ENCODE data around the gene RNF125.

RNF125 gene

GRCh38 chr18:32018331-32019250 is at the start of gene RNF125:
TSS of gene RNF125 (plus strand) at chr18:32018825. CDS start at chr18:32018864, 39 bp downstream.
- Histone ChIP-seq H3K4me3 (ENCODE audit: low read depth in 1 of 2, low read length in 1 of 2) (peak within 1 kb of the TSS; percentile 72 to 79), H3K36me3 (no peaks in the 10 kb centered on the region), H3K4me1 (ENCODE audit: control insufficient read depth in 1 of 2, insufficient read depth in 1 of 2, low read depth in 1 of 2, low read length in 1 of 2) (peaks cover 20% of the 10 kb centered on the region in 2 experiments), H3K27me3 (no peaks in the 10 kb centered on the region), H3K27ac (peak within 1 kb of the TSS; percentile 82), H3K9me3 (no peaks in the 10 kb centered on the region)
- TF ChIP-seq CTCF (IDR thresholded peaks at IDR 0.05): peak; percentile 45

GRCh38 chr18:31970617-31971016 is 48.0 kb upstream of the RNF125 start:
- Histone ChIP-seq H3K4me1 (ENCODE audit: control insufficient read depth in 1 of 2, insufficient read depth in 1 of 2, low read depth in 1 of 2, low read length in 1 of 2) (no peaks in the 10 kb centered on the region), H3K27ac (no peak overlapping the region), H3K27me3 (no peaks in the 10 kb centered on the region), H3K36me3 (no peaks in the 10 kb centered on the region), H3K9me3 (peaks cover 11% of the 10 kb centered on the region), H3K4me3 (ENCODE audit: low read depth in 1 of 2, low read length in 1 of 2) (no peak overlapping the region)
- no peak for TF ChIP-seq CTCF (IDR thresholded peaks at IDR 0.05)

GRCh38 chr18:31973929-31974546 is 44.6 kb upstream of the RNF125 start:
- Histone ChIP-seq H3K4me1 (ENCODE audit: control insufficient read depth in 1 of 2, insufficient read depth in 1 of 2, low read depth in 1 of 2, low read length in 1 of 2) (no peaks in the 10 kb centered on the region), H3K36me3 (no peaks in the 10 kb centered on the region), H3K4me3 (ENCODE audit: low read depth in 1 of 2, low read length in 1 of 2) (no peak overlapping the region), H3K9me3 (peaks cover 18% of the 10 kb centered on the region), H3K27ac (no peak overlapping the region), H3K27me3 (no peaks in the 10 kb centered on the region)
- no peak for TF ChIP-seq CTCF (IDR thresholded peaks at IDR 0.05)

GRCh38 chr18:31976242-31976641 is 42.4 kb upstream of the RNF125 start:
- Histone ChIP-seq H3K36me3 (no peaks in the 10 kb centered on the region), H3K4me1 (ENCODE audit: control insufficient read depth in 1 of 2, insufficient read depth in 1 of 2, low read depth in 1 of 2, low read length in 1 of 2) (no peaks in the 10 kb centered on the region), H3K27ac (no peak overlapping the region), H3K9me3 (peaks cover 18% of the 10 kb centered on the region), H3K4me3 (ENCODE audit: low read depth in 1 of 2, low read length in 1 of 2) (no peak overlapping the region), H3K27me3 (no peaks in the 10 kb centered on the region)
- no peak for TF ChIP-seq CTCF (IDR thresholded peaks at IDR 0.05)

GRCh38 chr18:31977270-31977872 is 41.3 kb upstream of the RNF125 start:
- H3K4me1 ChIP-seq (ENCODE audit: control insufficient read depth in 1 of 2, insufficient read depth in 1 of 2, low read depth in 1 of 2, low read length in 1 of 2): no peaks in the 10 kb centered on the region
- peak; percentile 40 for TF ChIP-seq CTCF (IDR thresholded peaks at IDR 0.05)
- peaks cover 18% of the 10 kb centered on the region for H3K9me3 ChIP-seq
- no peaks in the 10 kb centered on the region for H3K36me3 ChIP-seq
- no peaks in the 10 kb centered on the region for H3K27me3 ChIP-seq
- H3K4me3 ChIP-seq (ENCODE audit: low read depth in 1 of 2, low read length in 1 of 2): no peak overlapping the region
- no peak overlapping the region for H3K27ac ChIP-seq

Data from neutrophil (primary cell).